GM13976 (cell line): ENCODE data around the gene CD300A.

Experiments used
- DNase-seq: peaks from one replicate; pipeline ENCODE4 v3.0.0; 2012; ENCODE audit warnings: low spot score
- in situ Hi-C: fragments of 300-500 bp; cut with MboI; formaldehyde crosslinking; loops from one replicate; pipeline ENCODE4 v1.12.0; 2022; ENCODE audit warnings: low sequenced_read_pairs, mixed read lengths, inconsistent platforms; ENCODE audit not compliant: unreplicated experiment
- TF ChIP-seq, protein P1 (sequence below): IDR thresholded peaks from 2 replicates; pipeline ENCODE4 v1.5.1; 2012; ENCODE audit warnings: borderline replicate concordance, mild to moderate bottlenecking; ENCODE audit not compliant: insufficient read depth; ENCODE audit errors: extremely low read depth, missing control alignments, control extremely low read depth

The CD300A gene

DNA sequence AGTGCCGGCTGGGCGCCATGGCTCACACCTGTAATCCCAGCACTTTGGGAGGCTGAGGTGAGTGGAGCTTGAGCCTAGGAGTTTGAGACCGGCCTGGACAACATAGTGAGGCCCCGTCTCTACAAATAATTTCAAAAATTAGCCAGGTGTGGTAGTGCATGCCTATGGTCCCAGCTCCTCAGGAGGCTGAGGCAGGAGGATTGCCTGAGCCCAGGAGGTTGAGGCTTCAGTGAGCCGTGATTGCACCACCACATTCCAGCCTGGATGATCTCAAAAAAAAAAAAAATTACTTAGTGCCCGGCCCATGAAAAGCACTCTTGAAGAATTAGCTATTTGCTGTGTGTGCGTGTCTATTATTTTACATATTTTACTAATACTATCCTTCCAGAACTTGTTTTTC, 24.9 kb upstream of the CD300A start:
- TF ChIP-seq, protein P1, sequence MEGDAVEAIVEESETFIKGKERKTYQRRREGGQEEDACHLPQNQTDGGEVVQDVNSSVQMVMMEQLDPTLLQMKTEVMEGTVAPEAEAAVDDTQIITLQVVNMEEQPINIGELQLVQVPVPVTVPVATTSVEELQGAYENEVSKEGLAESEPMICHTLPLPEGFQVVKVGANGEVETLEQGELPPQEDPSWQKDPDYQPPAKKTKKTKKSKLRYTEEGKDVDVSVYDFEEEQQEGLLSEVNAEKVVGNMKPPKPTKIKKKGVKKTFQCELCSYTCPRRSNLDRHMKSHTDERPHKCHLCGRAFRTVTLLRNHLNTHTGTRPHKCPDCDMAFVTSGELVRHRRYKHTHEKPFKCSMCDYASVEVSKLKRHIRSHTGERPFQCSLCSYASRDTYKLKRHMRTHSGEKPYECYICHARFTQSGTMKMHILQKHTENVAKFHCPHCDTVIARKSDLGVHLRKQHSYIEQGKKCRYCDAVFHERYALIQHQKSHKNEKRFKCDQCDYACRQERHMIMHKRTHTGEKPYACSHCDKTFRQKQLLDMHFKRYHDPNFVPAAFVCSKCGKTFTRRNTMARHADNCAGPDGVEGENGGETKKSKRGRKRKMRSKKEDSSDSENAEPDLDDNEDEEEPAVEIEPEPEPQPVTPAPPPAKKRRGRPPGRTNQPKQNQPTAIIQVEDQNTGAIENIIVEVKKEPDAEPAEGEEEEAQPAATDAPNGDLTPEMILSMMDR, result no peak
- in situ Hi-C loops, result no loop called here
- DNase-seq, result no peak

DNA sequence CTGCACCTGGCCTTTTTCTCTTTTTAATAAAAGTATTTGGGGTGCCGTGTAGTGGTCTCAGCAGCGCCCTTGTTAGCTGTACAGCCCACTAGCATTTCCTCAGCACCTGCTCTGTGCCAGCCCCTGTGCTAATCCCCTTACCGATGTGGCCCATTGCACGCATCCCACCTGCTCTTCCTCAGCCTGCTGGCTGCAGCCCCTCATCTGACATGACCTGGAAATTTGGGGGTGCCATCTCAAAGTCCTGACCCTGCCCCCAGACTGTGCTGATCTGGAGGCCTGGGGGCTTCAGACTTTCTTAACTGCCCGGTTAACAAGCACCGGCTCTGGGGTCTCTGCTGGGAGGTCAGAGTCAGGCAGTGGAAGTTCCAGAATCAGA, 24.2 kb upstream of the CD300A start:
- in situ Hi-C loops, result no loop called here
- TF ChIP-seq, protein P1, result no peak
- DNase-seq, result no peak

DNA sequence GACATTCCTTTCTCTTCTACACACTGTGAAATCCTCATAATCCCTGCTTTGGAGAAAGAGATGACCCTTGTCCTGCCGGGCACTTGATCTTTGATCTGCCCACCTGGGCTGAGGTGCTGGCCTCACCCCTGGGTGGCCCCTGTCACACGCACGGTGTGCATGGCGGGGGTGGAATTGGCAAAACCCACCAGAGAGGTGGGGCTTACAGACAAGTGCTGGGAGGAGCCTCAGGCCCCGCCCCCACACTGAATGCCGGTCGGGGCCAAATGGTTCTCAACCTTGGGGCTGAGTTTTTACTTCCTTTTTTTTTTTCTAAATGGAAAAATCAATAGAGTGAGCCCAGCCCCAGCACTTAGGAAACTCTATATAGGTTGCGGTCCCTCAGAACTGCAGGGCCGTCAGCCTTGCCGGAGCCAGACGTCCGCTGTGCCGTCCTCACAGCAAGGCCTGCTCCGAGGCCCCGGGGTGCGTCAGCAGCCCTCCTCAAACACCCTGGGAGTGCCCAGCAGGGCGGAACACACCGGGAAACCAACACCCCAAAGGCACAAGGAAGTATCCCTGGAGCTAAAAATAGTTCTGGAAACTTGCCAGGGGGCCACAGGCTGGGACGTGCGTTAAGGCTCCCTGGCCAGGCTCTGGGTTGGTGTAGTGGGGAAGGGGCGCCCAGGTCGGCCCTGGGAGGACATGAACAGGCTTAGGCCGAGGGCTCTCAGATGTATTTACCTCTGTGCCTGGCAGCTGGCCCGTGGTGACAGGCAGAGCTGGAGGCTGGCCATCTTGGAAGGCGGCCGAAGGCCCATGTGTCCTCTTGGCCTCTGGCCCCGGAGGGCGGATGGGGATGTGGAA, 23.5 kb upstream of the CD300A start:
- in situ Hi-C loops, result no loop called here
- peak; percentile 83 for DNase-seq
- TF ChIP-seq, protein P1, result no peak

DNA sequence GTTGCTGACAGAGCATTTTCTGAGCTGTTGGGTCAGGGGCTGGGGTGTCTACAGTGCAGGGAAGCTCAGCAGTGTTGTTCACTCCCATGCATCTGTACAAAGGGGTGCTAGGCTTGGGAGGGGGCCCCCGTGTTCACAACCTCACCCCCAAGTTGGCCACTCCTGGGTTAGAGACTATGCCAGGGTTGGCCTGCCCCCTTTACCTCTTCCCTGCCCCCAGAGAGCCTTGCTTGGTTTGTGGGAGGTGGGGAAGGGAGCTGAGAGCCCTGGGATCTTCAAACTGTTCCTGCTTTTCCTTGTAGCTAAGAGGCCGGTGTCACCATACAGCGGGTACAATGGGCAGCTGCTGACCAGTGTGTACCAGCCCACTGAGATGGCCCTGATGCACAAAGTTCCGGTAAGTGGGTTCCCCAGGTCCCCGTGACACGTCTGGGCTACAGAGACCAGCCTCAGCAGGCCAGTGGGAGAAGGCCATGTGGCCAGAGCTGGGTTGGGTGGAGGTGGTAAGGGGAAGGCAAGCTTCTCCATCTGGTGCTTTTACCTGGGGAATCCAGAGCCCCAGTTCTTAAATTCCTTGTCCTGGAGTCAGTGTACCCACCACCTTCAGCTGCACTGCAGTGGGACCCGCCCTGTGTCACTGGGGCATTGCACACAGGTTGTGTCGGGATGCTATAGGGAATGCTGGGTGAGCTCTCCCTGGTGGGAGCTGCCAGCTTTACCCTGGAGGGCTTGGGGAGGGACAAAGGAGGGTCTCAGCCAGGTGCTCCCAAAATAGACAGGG, 22.7 kb upstream of the CD300A start:
- TF ChIP-seq, protein P1, result no peak
- in situ Hi-C loops, result no loop called here
- DNase-seq, result no peak

DNA sequence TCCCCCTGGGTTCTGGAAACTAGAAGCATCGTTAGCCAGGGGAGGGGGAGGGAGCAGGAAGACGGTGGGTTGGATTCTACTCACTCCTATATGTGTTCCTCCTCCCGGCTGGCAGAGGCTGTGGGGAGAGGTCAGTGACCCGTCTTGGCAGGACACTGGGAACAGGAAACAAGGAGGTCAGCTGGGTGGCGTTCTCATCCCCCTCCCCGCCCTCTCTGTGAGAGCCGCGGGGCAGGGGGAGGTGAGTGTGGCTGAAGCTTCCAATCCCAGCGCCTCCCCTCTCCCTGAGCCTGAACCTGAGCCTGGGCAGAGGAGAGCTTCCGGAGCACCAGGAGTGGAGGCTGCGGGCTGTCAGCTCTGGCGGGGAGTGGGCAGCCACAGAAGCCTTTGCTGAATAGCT, 22.0 kb upstream of the CD300A start:
- TF ChIP-seq, protein P1, result no peak
- DNase-seq, result no peak
- in situ Hi-C loops, result no loop called here

DNA sequence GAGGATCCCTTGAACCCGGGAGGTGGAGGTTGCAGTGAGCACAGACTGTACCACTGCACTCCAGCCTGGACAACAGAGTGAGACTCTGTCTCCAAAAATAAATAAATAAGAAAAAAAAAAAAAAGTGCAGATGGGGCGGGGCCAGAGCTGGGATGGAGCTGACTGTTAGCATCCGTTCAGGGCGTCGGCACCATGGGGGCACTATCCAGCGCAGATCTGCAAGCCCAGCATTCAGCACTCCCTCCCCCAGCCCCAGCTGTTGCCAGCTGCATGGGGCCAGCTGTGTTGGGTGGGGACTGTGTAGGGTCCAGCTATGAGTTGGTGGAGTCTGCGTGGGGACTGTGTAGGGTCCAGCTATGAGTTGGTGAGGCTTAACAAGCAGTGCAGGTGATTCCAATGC, 21.3 kb upstream of the CD300A start:
- DNase-seq, result no peak
- in situ Hi-C loops, result no loop called here
- TF ChIP-seq, protein P1, result no peak
